Ishikawa (cell line): ENCODE data around the gene ARMC2.

Experiments used
- CREB1 ChIP-seq: IDR thresholded peaks from 2 replicates; pipeline ENCODE4 v1.6.1; 2012; ENCODE audit warnings: low read depth
- EGR1 ChIP-seq: IDR thresholded peaks from 2 replicates; pipeline ENCODE4 v1.6.1; 2012
- TEAD4 ChIP-seq: IDR thresholded peaks from 2 replicates; pipeline ENCODE4 v1.6.1; 2012

DNA sequence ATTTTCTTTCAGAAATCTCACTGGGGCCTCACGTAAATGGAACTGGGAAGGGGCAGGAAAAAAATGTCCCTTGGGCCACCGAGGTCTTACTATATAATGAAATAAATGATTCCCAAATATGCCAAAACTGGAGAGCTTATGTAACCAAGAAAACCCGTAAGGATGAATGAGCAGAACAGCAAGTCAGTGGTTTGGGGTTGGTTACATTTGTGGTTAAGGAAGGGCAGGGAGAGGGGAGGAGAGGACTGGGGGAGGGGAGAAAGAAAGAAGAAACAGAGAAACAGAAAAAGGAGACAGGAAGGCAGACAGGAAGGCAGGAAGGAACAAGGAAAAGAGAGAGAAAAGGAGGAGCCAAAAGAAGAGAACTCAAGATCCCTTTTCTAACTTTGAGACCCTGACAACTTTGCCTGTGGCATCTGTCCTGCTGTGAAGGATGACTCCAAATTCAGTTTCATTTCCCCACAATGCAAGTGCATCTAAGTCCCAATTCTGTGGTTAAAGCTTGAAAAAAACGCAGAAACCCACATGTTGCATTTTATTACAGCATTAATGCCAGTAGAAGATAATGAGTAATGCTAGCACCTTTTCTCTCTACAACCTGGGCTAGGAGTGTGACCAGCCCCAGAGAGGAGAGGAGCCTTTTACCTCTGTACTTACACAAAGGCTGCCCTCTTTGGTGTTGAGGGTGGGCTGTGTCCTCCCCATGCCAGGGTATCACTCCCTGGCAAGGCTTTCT is 10.8 kb upstream of the ARMC2 start:
- TF ChIP-seq EGR1: no peak
- TF ChIP-seq TEAD4: no peak
- TF ChIP-seq CREB1: no peak
